NCI-H2081 (cell line): ENCODE measurements around the gene H6PD.

ENCODE experiments used
- DNase-seq, 2 experiments: peaks; one replicate each; lab custom pipeline; 2025; lab: John Stamatoyannopoulos, UW

Gene H6PD

DNA sequence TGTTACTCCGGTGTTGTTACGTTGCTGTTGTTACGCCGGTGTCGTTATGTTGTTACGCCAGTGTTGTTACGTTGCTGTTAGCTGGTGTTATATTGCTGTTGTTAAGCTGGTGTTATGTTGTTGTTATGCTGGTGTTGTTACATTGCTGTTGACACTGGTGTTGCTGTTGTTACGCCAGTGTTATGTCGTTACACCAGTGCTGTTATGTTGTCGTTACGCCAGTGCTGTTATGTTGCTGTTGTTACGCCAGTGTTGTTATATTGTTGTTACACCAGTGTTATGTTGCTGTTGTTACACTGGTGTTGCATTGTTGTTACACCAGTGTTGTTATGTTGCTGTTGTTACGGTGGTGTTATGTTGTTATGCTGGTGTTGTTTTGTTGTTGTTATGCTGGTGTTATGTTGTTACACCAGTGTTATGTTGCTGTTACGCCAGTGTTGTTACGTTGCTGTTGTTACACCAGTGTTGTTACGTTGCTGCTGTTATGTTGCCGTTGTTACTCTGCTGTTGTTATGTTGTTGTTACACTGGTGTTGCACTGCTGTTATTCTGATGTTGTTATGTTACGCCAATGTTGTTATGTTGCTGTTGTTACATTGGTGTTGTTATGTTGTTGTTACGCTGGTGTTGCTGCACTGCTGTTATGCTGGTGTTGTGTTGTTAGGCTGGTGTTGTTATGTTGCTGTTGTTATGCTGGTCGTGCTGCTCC, 25.6 kb downstream of the H6PD start:
- no peak for DNase-seq

DNA sequence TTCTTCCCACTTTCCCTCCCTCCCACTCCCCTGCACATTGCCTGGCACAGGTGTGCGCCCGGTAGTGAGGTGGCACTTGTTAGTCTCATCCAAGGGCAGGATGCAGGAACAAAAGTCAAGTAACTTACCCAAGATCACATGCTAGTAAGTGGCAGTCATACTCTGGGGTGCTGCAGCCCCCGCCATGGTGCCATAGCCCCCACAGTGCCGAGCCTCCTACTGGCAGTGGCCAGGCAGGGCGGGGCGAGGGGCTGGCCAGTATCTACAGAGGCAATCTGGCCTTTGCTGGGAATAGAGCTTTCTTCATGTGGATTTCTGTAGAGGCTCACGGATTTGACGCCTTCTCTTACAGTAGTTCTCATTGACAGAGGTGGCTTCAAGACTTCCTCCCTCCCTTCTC, 26.9 kb downstream of the H6PD start:
- no peak for DNase-seq

DNA sequence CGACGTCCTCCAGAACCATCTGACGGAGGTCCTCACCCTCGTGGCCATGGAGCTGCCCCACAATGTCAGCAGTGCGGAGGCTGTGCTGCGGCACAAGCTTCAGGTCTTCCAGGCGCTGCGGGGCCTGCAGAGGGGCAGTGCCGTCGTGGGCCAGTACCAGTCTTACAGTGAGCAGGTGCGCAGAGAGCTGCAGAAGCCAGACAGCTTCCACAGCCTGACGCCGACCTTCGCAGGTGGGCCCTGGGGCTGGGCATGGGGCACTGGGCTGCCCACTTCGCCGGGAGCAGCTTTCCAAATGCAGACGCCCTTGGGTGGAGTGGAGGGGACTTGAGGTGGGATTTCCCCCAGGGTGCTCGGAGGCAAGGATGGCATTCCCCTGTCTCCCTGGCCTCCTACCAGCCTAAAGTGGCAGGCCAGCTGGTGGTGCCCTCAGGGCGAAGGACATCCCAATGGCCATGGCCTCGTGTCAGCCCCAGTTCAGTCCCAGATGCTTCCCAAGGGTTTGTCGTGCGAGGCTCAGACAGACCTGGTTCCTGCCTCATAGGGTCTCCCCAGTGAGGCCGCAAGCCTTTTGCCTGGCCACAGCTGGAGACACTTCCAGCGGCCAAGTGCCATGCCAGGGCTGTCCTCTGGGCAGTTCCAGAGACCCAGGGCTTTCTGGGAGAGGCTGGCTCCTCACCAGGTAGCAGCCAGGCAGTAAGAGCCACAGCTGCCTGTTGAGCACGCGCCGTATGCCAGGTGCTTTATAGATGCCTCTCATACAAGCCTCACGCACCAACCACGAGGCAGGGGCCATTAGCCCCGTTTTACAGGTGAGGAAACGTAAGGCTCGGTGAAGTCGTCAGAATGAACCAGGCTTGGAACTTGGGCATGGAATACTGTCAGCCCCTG, 27.8 kb downstream of the H6PD start:
- DNase-seq = no peak

DNA sequence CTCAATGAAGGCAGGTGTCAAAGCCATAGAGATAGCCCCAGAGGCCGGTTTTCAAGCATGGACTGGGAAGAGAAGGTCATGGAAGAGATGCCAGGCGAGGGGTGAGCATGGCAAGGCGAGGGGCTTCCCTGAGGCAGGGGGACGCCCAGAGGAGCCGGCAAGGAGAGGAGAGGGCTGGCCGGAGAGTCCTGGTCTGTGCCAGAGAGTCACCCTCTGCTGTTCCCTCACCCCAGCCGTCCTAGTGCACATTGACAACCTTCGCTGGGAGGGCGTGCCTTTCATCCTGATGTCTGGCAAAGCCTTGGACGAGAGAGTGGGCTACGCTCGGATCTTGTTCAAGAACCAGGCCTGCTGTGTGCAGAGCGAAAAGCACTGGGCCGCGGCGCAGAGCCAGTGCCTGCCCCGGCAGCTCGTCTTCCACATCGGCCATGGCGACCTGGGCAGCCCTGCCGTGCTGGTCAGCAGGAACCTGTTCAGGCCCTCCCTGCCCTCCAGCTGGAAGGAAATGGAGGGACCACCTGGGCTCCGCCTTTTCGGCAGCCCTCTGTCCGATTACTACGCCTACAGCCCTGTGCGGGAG, 28.8 kb downstream of the H6PD start:
- no peak for DNase-seq

- no peak for DNase-seq
These were observed 29.7 kb downstream of the H6PD start for GRCh38 chr1:9263984-9264872.

GRCh38 chr1:9265037-9265436, 30.5 kb downstream of the H6PD start:
- no peak for DNase-seq

DNA sequence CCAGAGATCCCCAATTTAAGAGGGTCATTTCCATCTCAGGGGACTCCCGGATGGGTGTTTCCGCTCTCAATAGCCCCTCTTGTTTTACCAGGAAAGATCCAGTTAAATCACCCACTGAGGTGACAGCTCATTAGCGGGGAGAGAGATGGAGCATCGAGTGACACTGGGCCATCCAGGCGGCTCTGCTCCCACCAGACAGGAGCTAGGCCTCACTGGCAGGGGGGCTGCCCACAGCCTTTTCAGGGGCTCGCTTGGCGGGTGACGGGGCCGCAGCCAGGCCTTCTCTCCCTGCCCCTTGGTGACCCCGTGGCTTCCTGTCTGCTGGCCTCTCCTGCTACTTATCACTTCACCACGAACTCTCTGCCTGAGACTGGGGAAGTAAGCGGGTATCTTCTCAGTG, 31.4 kb downstream of the H6PD start:
- DNase-seq = no peak

GRCh38 chr1:9267352-9267686, 32.7 kb downstream of the H6PD start:
- no peak for DNase-seq

GRCh38 chr1:9267827-9268581, 33.4 kb downstream of the H6PD start:
- DNase-seq = no peak

DNA sequence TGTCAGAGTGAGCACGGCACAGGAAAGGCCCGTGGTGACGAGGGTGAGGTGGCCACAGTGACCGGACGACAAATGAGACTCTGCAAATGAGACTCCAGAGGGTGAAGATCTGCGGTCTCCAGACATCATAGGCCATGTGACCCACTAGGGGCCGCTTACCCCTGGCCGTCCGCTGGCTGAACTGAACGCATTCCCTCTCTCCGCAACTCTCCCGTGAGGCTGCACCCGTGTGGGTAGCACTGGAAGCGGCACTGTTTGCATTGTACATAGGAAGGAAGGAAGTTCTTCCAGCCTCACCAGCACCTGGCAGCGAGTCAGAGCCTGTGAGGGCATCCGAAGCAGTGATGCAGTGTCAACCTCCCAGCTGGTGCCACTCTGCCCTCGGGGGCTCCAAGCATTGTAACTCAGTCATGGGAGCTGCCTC, 34.5 kb downstream of the H6PD start:
- DNase-seq = no peak

- no peak for DNase-seq
These were observed 35.1 kb downstream of the H6PD start for GRCh38 chr1:9269721-9270120.

- peak in 1 of 2 experiments; percentile 16 for DNase-seq
These were observed 35.8 kb downstream of the H6PD start for GRCh38 chr1:9270290-9270883.

GRCh38 chr1:9271283-9271682, 36.7 kb downstream of the H6PD start:
- DNase-seq = no peak

GRCh38 chr1:9271861-9272595, 37.5 kb downstream of the H6PD start:
- no peak for DNase-seq

DNA sequence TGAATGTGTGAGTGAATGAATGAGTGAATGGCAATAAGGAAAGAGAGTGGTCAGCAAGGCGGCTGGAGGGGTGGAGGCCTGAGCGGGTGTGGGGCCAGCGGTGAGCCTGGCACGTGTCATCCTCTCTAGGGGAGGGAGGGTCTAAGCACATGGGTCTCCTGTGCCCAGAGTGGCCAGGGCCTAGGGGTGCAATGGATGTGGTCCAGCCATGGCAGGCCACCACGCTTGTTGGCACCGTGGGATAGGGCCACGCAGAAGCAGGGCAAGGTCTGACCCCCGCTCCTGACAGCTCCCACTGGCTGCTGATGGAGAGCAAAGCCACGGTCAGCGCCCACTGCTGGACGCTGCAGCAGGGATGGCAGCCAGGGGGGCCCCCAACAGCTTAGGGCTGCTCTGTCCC, 38.6 kb downstream of the H6PD start:
- no peak for DNase-seq

DNA sequence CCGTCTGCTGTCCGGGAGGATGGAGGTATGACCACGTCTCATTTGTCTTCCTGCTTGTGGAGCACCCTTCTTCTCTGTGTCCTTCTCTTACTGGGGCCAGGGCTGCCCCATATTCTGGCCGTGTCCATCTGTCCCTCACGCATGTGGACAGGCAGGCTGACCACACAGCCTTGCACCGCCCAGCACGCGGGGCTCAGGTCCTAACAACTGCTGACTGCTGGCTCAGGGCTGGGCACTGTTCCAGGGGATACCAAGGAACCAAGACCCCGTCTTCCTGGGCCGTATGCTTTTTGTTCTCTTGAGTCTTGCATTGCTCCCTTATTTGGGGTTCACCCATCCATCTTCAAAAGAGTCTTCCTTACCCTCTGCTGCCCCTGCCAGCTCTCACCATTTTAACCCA, 40.6 kb downstream of the H6PD start:
- no peak for DNase-seq

DNA sequence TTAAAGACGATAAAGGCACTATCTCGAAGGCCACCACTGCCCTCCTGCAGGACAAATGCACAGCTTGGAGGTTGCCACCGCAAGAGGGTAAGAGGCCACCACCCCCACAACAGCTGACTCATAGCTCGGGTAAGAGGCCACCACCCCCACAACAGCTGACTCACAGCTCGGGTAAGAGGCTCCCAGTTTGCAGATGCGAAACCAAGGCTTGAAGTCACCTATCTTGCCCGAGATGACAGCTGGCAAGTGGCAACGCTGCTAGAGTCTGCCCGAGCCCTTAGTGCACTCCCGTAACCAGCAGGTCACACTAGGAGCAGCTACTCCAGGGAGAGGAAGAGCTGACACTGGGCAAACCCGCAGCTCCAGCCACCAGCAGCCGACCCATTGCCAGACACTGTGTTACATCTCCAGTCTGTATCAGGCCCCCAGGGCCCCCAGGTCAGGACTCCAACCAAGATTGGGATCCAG, 41.0 kb downstream of the H6PD start:
- no peak for DNase-seq

- no peak for DNase-seq
These were observed 43.5 kb downstream of the H6PD start for GRCh38 chr1:9278116-9278515.

GRCh38 chr1:9278585-9279153, 44.1 kb downstream of the H6PD start:
- DNase-seq = no peak
